Germinal center (tissue), 1 donor: ENCODE results near the gene GPR161.

ENCODE experiments used
- DNase-seq: peaks from one replicate; pipeline ENCODE4 v3.0.0; 2012; ENCODE audit warnings: mixed read lengths, low spot score

Gene GPR161

DNA sequence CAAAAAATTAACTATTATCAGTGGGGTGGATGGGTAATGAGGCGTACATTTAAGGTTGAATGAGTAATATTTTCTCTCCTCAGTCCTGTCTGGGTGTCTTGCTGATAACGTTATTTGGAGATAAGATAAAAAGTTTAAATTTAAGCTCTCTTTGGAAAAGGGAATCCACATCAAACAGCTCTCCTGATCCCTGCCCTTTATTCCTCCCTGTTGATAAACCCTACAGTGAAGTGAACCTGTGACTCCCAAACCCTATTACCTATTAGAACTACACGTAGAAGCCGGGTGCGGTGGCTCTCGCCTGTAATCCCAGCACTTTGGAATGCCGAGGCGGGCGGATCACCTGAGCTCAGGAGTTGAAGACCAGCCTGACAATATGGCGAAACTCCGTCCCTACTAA is 9.9 kb upstream of the GPR161 start:
- no peak for DNase-seq

DNA sequence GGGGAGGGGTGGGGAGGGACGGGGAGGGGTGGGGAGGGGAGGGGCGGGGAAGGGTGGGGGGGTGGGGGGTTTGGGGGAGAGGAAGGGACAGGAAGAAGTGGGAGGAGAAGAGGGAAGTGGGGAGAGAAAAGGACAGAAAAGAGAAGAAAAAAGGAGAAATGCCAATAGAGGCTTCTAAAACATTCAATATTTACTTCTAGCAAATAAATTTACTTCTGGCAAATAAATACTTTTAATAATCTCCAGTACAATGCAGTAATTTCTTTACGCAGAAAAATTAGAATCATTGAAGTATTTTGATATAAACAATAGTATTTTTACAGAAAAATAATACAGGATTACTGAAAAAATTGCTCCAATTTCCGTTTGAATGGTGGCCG is 9.4 kb upstream of the GPR161 start:
- DNase-seq, result no peak

DNA sequence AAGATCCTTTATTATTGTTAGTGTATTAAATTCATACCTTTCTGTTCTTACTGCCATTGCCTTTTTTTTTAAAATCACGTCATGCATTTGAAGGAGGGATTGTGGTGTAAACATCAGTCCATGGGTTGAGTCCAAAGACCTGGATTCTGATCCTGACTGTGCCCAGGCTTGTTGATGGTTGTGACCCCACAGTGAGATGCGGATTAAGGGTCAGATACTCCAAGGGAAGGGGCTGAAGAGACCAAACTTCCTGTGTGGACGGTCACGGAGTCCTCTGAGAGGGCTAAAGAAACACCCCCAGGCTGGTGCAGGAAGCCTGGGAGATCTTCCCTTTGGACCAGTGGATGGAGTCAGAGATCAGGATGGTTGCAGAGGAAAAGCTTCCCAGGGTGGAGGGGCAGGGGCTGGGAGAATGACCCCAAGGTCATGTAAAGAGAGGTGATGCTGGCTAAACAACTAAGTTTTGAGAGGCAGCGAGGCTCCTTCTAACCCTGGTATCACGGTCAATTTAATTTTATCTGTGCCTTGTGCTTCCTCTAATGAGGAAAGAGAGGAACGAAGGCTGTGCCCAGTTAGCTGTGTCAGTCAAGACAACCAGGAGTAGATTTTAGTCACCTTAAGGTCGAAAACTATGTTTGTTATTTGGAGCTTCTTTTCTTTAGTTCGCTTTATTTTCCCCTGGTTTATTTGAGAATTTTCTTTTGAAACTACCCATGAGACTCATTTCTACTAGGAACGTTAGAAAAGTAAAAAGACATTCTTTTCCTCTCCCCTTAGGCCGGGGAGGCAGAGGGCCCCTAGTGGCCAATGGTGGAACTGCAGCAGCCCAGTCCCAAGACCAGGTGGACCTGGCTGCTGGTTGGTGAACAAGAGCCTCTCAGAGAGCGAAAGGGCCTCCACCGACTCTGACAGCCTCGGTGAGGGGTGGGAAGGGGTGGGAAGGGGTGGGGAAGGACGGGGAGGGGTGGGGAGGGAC is 8.7 kb upstream of the GPR161 start:
- DNase-seq, result peak; percentile 90

DNA sequence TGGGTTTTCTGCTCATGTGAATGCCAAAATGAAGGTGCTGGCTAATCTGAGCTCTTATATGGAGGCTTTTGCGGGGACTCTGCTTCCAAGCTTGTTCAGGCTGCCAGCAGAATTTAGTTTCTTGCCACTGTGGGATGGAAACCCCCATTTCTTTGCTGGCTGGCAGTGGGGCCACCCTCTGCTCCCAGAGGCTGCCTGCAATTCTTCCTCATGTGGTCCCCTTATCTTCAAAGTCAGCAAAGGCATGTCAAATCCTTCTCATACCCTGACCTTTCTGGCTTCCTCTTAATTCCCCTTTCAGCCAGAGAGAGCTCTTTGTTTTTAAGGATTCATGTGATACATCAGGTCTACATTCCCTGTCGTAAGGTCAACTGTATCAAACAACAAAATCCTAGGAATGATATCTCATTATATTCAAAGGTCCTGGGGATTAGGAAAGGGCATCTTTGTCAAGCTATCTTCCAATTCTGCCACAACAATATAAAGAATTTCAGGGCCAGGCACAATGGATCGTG is 5.2 kb upstream of the GPR161 start:
- DNase-seq, result no peak

DNA sequence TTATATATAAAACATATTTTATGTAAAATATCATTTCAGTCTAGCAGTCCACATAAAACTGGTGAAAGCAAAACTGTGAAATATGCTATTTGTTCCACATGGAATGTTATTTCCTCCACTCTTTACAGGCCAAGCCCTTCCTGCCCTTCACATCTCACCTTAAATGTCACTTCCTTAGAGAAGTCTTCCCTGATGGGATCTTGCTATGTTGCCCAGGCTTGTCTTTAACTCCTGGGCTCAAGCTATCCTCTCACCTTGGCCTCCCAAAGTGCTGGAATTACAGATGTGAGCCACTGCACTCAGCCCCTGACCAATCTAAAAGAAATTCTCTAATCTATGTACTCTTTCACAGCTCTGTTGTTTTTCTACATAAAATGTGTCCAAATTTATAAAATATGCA is 2.3 kb upstream of the GPR161 start:
- no peak for DNase-seq

DNA sequence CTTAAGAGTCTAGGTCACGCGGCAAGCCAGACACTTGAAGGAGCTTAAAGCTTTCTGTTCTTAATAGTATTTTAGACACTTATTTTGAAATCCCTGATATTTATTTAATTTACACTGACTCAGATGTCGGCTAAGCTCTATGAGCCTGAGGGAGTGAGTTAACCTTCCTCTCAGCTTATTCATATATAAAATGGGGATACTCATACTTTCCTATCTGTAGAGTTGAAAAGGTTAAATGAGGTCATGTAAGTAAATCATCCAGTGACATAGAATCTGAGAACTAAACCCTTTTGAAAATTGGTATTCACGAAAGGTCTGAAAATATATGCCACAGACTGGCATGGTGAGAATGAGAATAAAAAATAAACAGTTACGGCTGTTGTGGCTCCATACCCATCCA is 1.4 kb upstream of the GPR161 start:
- no peak for DNase-seq

DNA sequence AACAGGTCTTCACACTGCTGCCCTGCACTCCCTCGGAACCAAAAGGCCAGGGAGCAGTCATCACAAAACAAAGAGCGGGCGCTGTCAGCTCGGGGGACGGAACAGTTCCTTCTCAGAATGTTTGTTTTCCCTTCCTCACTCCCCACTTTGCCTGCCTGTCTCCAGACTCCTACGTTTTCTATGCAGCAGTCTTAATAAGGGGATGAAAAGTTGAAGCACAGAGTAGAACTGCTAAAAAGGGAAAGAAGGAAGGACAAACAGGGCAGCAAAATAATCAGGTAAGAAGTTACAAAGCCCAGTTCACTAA is 738 bp upstream of the GPR161 start:
- no peak for DNase-seq

DNA sequence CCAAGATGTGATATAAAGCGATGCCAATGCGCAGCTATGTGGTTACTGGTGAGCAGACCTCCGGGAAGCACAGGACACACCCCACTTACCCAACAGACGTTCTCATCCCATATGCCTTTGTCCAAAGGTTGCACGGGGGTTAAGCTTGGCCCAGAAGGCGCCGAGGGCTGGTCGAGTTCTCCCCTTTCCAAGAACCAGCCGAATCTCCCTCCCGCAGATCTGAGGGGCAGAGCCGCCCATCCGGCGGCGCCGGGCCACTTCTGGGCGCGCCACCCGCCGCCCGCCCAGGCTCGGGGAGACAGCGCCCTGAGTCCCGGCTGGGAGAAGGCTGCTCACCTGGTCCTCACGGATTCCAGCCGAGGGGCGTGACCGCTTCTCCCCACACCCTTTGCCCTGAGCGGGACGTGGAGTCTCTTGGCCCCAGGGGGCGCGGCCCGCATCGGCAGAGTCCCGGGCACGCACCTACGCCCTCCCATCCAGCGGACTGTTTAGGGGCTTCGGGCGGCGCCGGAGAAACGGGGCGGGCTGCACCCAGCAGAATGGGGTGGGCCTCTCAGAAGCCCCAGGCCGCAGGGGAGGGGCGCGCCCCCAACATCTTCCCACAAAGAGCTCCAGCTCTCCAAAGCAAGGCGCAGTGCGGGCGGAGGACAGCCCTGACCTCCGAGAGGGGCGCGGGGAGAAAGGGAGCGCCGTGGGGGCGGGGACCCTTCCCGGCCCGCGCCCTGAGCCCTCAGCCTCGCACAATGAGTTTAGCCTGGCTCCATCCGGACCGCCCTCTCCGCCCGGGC is 615 bp downstream of the GPR161 start:
- no peak for DNase-seq

DNA sequence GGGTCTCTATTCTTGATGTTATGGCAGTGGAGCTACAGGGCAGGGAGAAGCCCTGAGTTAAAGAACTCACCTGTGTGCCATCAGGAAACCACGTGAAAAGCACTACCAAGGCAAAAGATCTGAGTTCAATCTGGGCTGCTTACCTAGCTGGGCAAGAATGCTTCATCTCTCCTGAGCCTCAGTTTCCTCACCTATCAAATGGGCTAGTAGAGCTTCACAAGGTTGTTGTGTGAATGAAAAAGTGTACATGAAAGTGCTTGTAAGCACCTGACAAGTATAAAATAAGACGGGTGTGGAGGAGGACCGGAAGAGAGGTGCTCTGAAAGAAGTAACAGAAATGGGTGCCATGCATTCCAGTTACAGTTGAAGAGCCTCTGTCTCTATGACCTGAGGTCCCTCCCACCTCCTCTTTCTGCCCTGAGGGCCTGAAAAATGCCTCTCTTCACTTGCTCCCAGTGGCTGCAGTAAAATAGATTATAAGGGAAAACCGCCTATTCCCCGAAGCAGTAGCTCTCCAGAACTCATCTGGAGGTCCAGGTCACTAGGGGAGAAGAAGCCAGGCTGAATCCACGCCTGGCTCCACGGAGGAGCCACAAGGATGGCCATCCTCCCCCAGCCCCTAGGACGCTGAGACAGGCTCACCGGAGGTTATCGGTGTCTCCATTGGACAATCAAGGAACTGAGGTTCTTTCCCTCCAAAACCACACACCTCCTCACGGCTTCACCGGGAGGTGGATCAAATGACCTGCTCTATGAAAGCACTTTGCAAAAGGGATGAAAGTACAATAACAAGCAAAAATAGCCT is 1.4 kb downstream of the GPR161 start:
- no peak for DNase-seq

DNA sequence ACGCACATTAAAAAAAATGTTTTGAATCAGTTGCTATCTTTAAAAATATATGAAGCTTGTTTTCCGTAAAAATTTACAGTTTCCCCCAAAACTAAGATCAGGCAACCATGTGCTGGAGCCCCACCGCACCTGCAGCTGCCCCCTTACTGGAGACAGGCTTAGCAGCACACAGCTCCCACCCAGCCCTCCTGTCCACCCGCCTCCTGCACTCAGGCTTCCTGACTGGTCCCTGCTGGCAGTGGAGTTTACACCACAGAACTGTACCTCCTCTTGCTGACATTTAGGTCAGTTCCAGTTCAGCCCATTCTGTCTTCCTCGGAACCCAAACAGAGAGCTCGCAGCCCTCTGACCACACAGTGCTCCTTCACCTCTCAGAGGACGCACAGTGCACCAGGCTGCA is 2.1 kb downstream of the GPR161 start:
- DNase-seq, result no peak

DNA sequence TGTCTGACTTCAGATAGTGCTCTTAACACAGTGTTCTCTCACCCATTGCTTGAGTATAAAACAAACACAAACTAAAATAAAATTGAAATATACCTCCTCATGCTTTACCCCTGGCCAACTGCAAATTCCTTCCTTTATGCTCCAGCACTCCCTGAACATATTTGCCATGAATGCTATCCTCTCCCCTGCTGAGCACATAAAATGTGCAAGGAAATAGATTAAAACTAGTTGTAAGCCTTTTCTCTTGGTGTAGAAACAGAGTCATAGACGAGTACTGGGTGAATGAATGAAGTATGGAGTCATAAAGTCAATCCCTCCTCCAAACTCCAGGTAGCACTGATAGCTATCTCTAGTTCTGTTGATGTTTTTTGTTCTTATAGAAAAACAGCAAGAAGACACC is 2.6 kb downstream of the GPR161 start:
- DNase-seq, result no peak

DNA sequence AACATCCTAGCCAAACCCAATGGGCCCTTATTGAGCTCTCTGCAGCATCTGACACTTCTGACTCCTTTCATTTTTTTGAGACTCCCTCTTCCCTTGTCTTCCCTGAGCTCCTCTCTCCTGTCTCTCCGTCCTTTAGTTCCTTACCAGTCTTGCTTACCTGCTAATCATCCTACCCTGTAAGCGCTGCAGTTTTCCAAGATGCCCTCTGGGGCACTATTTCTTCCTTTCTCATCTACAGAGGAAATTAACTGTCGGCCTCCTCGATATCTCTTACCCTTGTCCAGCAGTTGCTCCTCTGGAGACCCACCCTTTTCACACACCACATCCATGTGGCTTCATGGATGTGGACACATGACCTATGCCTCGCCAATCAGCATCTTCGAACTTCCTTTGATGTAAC is 6.8 kb downstream of the GPR161 start:
- DNase-seq, result no peak

DNA sequence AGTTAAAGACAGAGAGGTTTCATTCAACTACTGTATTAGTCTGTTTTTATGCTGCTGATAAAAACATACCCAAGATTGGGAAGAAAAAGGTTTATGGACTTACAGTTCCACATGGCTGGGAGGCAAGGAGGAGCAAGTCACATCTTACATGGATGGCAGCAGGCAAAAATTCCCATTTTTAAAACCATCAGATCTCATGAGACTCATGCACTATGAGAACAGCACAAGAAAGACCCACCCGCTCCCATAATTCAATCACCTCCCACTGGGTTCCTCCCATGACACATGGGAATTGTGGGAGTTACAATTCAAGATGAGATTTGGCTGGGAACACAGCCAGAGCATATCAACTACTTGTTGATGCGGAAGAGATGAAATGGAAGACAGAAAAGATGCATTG is 9.2 kb downstream of the GPR161 start:
- no peak for DNase-seq

DNA sequence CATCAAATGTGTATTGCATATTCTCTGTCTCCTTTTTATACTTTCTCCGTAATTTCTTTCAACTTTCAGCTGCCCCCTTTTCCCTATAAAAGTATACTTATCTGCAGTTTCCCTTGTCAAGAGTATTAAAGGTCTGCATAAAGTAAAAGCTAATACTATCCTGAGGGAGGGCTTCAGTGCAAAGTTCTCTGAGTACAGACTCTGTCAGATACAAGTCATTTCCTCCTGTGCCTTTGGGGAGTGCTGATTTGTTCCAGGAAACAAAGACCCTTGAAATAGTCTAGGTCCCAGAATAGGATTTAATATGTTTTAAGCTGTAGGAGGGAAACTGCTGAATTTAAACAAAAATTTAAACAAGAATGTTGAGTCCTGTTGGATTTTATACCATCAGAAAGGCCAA is 11.7 kb downstream of the GPR161 start:
- no peak for DNase-seq

DNA sequence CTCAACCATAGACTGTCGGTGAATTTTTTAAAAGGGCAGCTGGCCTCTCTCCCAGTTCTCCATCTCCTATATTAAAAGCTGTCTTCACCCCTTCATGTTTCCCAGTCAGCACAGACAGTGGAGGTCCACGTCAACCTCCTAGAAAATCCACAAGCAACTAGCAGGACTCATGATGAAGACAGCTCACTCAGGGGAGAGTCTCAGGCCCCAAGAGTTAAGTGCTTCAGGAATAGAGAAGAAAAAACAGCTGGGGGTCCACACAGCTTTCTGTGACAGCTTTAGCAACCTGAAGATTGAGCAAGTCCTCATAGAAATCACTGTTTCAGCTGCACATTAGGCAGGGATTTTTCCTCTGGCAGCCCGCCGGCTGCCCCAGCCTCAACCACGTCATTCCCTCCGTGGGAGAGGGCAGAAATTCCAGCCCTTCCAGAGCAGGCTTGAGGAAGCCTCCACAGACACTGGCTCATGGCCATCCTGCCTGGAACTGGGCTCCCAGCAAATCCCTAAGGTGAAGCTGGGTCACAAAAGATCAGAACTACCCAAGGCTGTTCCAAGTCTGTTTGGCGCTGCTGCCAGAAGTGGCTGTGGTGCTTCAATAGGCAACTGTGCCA is 15.2 kb downstream of the GPR161 start:
- DNase-seq, result no peak

DNA sequence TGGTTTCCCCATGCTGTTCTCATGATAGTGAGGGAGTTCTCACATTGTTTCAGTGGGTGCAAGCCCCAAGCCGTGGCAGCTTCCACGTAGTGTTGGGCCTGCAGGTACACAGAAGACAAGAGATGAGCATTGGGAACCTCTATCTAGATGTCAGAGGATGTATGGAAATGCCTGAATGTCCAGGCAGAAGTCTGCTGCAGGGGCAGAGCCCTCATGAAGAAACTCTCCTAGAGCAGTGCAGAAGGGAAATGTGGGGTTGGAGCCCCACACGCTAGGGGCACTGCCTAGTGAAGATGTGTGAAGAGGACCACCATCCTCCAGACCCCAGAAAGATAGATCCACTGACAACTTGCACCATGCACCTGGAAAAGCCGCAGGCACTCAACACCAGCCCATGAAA is 17.0 kb downstream of the GPR161 start:
- no peak for DNase-seq

DNA sequence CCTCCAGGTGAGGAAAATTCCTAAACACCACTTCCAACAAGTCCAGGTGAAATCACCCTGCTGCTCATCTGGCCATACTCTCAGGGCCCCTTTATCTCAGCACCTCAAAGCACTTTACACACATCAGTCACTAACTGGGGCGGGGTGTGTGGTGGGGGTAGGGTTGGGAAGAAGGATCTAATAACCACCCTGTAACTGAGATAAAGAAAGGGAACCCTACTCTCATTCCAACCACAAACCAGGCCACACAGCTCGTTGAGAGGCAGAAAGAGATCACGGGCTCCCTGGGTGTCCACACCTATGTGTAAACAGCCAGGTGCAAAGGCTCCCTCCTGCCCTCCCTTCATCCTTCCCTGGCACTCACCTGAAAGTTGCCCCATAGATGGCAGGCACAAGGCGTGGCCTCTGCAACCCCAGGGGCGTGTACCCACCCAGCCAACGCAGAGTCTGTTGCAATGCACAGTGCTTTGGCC is 20.4 kb downstream of the GPR161 start:
- DNase-seq, result no peak

DNA sequence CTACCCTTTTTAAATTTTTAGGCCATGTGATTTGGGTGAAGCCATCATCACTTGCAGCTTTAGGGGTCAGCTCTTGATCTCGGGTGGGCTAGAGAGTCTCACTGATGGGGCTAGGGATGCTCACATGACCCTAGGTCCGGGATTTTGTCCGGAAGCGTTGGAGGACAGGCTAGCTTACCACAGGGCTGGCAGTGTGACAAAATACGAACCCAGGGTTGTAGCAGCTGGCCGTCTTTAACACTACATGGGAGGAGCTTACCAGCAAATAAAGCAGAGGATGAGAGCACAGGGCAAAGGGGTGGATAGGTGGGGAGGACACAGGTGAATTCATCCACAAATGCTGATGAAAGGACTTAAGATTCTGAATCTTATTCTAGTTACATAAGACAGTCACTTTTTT is 21.9 kb downstream of the GPR161 start:
- no peak for DNase-seq

DNA sequence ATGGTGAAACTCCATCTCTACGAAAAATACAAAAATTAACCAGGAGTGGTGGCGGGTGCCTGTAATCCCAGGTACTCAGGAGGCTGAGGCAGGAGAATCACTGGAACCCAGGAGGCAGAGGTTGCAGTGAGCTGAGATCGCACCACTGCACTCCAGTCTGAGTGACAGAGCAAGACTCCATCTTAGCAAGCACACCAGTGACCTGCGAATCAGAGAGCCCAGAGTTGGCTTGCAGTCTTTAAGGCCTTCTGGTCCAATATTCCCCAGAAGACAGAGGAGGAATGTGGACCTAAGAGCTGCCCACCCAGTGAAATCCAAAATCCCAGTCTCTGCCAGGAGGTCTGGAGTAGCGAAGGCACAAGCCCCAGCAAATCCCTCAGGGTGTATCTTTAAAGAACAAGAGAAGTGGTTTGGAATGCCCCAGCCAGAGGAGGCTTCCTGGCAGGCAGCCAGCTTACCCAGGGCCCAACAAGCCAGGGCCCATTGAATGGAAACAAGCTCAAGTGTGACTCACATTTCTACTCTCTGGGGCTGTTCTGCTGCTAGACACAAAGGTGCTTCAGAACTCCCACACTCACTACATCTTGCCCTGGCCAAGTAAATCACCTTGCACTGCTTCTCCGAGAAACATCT is 23.9 kb downstream of the GPR161 start:
- DNase-seq, result no peak

DNA sequence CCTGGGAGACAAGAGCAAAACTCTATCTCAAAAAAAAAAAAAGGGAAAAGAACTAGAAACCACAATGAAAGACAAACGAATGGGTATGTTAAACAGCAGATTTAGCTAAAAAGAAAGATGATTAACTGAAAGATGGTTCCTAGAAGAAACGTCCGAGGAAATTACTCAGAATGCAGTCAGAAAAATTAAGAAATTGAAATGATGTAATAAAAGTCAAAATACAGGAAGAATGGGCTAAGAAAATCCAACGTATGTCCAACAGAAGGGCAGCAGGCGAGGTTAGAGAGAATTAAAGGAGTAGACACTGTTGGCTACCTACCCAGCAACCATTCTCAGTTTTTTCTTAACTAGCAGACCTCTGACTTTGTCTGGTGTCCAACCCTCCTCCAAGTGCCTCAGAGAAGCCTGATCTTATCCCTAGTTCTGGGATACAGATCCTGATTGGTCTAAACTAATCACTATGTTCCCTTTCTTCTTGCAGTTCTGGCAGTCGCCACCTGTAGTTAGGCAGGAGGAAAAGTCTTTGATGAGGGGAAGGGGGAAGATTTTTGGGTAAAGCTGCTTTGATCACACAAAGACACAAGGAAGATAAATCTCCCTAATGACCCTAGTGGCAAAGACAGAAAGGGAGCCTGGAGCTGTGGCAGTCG is 25.7 kb downstream of the GPR161 start:
- no peak for DNase-seq

DNA sequence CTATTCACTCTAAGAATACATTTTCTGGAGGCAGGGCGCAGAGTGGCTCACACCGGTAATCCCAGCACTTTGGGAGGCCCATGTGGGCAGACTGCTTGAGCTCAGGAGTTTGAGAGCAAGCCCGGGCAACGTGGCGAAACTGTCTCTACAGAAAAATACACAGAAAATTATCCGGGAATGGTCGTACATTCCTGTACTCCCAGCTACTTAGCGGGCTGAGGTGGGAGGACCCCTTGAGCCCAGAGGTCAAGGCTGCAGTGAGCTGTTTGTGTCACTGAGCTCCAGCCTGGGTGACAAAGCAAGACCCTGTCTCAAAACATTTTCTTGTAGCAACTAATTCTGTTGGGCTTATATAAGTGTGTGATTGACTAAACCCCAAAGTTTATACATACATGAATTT is 30.5 kb downstream of the GPR161 start:
- DNase-seq, result no peak
